Adrenal gland (tissue), 5 donors: ENCODE measurements around the gene NODAL.

Experiments
- POLR2A ChIP-seq, 2 donors: fragments of 450-650 bp; IDR thresholded peaks; one replicate each; pipeline ENCODE4 v1.6.1; 2017; ENCODE audit warnings: antibody characterized with exemption in 2 of 2, mild to moderate bottlenecking in 2 of 2, moderate library complexity in 1 of 2
- TF ChIP-seq, protein P1 (sequence below), 6 experiments: fragments of 450-650 bp in 4 of 6; fragments of 200-600 bp in 2 of 6; sonication (generic) in 1 of 6; IDR thresholded peaks; 1 replicate in 5 of 6; 2 replicates in 1 of 6; pipeline versions ENCODE4 v1.5.1 to v1.8.0; 2016 to 2021; ENCODE audit warnings: antibody characterized with exemption in 6 of 6, mild to moderate bottlenecking in 2 of 6, moderate library complexity in 1 of 6
- donor health status: DM: no; HTN: no; CAD: no.

DNA sequence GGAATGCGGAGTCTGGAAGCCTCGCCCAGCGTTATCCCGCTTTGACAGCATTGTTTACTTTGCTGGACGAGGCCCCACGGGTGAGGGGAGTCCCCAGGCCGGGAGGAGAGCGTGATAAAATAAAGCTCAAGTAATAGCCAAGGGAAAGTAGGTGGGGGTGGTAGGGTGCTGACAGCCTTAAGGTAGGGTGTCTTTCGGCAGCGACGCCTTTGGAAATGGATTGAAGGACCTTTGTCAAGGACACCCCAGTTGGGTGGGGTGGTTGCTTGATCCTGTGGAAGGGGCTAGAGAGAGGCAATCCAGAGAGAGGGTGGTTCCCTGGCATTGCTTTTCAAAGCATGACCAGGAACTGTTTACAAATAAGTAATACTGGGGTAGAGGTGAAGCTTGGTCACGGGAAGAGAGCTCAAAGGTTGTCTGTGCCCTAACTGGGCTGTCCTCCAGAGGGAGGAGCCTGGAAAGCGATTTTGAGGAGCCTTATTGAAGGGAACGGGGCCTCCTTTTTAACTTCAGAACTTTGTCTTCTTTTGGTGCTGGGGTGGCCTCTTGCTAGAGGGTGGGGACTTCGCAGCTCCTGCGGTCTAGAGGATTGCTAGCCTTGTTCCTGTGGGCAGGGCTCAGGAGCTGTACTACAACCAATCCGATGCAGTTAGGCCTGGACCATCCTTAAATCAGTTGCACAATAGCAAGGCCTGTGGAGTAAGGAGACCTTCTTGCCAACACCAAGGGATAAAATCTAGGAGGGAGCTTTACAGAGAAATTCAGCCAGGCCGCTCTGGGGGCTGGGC lies 36.2 kb downstream of the NODAL start:
- TF ChIP-seq, protein P1, sequence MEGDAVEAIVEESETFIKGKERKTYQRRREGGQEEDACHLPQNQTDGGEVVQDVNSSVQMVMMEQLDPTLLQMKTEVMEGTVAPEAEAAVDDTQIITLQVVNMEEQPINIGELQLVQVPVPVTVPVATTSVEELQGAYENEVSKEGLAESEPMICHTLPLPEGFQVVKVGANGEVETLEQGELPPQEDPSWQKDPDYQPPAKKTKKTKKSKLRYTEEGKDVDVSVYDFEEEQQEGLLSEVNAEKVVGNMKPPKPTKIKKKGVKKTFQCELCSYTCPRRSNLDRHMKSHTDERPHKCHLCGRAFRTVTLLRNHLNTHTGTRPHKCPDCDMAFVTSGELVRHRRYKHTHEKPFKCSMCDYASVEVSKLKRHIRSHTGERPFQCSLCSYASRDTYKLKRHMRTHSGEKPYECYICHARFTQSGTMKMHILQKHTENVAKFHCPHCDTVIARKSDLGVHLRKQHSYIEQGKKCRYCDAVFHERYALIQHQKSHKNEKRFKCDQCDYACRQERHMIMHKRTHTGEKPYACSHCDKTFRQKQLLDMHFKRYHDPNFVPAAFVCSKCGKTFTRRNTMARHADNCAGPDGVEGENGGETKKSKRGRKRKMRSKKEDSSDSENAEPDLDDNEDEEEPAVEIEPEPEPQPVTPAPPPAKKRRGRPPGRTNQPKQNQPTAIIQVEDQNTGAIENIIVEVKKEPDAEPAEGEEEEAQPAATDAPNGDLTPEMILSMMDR (IDR thresholded peaks at IDR 0.05), result no peak
- peak; percentile 19 to 90 for TF ChIP-seq POLR2A (IDR thresholded peaks at IDR 0.05)
